PC-3 (cell line): ENCODE data around the gene TNPO2. TPM values are rescaled to one million over a fixed set of nuclear protein-coding genes. Genes with fewer than 3 reads are reported as not detected.
A peak's percentile ranks its signal among the peaks of the same experiment; 100 is the strongest.

Experiments used
- ATAC-seq: fragments of 200-7000 bp; cut with Tn5 transposase; 2 replicates; pipeline ENCODE4 v1.9.1; 2020; ENCODE audit warnings: mild to moderate bottlenecking, moderate library complexity
- Bru-seq: library from RNA; stranded (reverse); fragments of 400-500 nt; gene quantifications from one replicate; lab custom pipeline; 2021; lab: Mats Ljungman, UMichigan
- BruChase-seq, 2 experiments: library from RNA; stranded (reverse); fragments of 400-500 nt; gene quantifications; one replicate each; lab custom pipeline; 2021; lab: Mats Ljungman, UMichigan
- BruUV-seq: library from RNA; stranded (reverse); fragments of 400-500 nt; replicated peaks from 2 replicates; lab custom pipeline; 2021; lab: Mats Ljungman, UMichigan
- CTCF ChIA-PET: fragments of 300-600 bp; sonication (Branson Sonifier 250); formaldehyde crosslinking; loops from one replicate; lab custom pipeline; 2022; ENCODE audit warnings: antibody characterized with exemption; lab: Charles Lee
- POLR2A ChIA-PET: fragments of 300-600 bp; sonication (Branson Sonifier 250); formaldehyde crosslinking; loops from one replicate; lab custom pipeline; 2022; ENCODE audit warnings: antibody characterized with exemption; ENCODE audit not compliant: unreplicated experiment; lab: Charles Lee
- DNase-seq: peaks from one replicate; pipeline ENCODE4 v3.0.0-alpha.2; 2015
- H2AFZ ChIP-seq: fragments of 300-600 bp; sonication (generic); 2 replicates; pipeline ENCODE4 v1.6.0; 2016; ENCODE audit warnings: antibody characterized with exemption, low read length
- H3F3A ChIP-seq: fragments of 300-600 bp; sonication (generic); one replicate; pipeline ENCODE4 v1.6.0; 2017; ENCODE audit warnings: antibody characterized with exemption, low read length, control low read depth, mild to moderate bottlenecking; ENCODE audit not compliant: unreplicated experiment
- H3K27ac ChIP-seq: fragments of 300-600 bp; sonication (generic); 2 replicates; pipeline ENCODE4 v1.5.1; 2016; ENCODE audit warnings: mild to moderate bottlenecking, low read length
- H3K27me3 ChIP-seq: fragments of 300-600 bp; sonication (generic); 2 replicates; pipeline ENCODE4 v1.6.1; 2016; ENCODE audit warnings: low read length, mixed read lengths
- H3K36me3 ChIP-seq: fragments of 300-600 bp; sonication (generic); 2 replicates; pipeline ENCODE4 v1.6.1; 2016; ENCODE audit warnings: low read depth, mixed run types, low read length, mixed read lengths
- H3K4me1 ChIP-seq: fragments of 300-600 bp; sonication (generic); 2 replicates; pipeline ENCODE4 v1.5.1; 2016; ENCODE audit warnings: low read length; ENCODE audit not compliant: insufficient read depth
- H3K4me2 ChIP-seq: fragments of 300-600 bp; sonication (generic); 2 replicates; pipeline ENCODE4 v1.6.0; 2016; ENCODE audit warnings: low read length
- H3K4me3 ChIP-seq: fragments of 300-600 bp; sonication (generic); 2 replicates; pipeline ENCODE4 v1.5.1; 2016; ENCODE audit warnings: mild to moderate bottlenecking, low read length, mixed read lengths
- H3K79me2 ChIP-seq: fragments of 300-600 bp; sonication (generic); 2 replicates; pipeline ENCODE4 v1.6.1; 2017; ENCODE audit warnings: low read length, mixed read lengths
- H3K9ac ChIP-seq: fragments of 300-600 bp; sonication (generic); 2 replicates; pipeline ENCODE4 v1.6.0; 2016; ENCODE audit warnings: mild to moderate bottlenecking, low read length
- H3K9me2 ChIP-seq: fragments of 300-600 bp; sonication (generic); replicated peaks from 2 replicates; pipeline ENCODE4 v1.6.1; 2016; ENCODE audit warnings: mixed run types, low read length, mixed read lengths
- H3K9me3 ChIP-seq: fragments of 300-600 bp; sonication (generic); 2 replicates; pipeline ENCODE4 v1.6.1; 2016; ENCODE audit warnings: low read length, mixed read lengths
- H4K20me1 ChIP-seq: fragments of 300-600 bp; sonication (generic); 2 replicates; pipeline ENCODE4 v1.6.1; 2016; ENCODE audit warnings: low read length, mixed read lengths
- EZH2 ChIP-seq: fragments of 300-600 bp; sonication (generic); IDR thresholded peaks from one replicate; pipeline ENCODE4 v1.6.1; 2017; ENCODE audit warnings: antibody characterized with exemption, mild to moderate bottlenecking, low read length; ENCODE audit not compliant: unreplicated experiment
- EZH2phosphoT487 ChIP-seq: fragments of 300-600 bp; sonication (generic); IDR thresholded peaks from 2 replicates; pipeline ENCODE4 v1.6.1; 2018; ENCODE audit warnings: mild to moderate bottlenecking, antibody characterized with exemption, low read length, borderline replicate concordance
- intact Hi-C: fragments of 100-400 bp; cut with micrococcal nuclease; formaldehyde crosslinking; loops from 2 replicates; pipeline ENCODE4 v1.9.0; 2023
- long read RNA-seq: library from polyadenylated mRNA; unstranded; transcript quantifications from one replicate; pipeline ENCODE4 v2.0.0, GENCODE V29; 2021; ENCODE audit not compliant: unreplicated experiment
- total RNA-seq: library from RNA; depleted of rRNA; stranded (reverse); fragments of >200 nt; gene quantifications from 2 replicates; pipeline ENCODE4 v1.2.3, GENCODE V29; 2014; rRNA removed
- TF ChIP-seq, protein P1 (sequence below): fragments of 300-600 bp; sonication (generic); conservative IDR thresholded peaks from 2 replicates; pipeline ENCODE4 v1.5.1; 2017; ENCODE audit warnings: antibody characterized with exemption, low read depth, mild to moderate bottlenecking, low read length

TNPO2 gene
- total RNA-seq (50.6 and 73.3 TPM in 2 replicates), Bru-seq, nascent RNA (percentile 87 among the genes with signal in this experiment), BruChase-seq, experiment 1, labeled RNA remaining after a 6-hour chase (percentile 96 among the genes with signal in this experiment), BruChase-seq, experiment 2, labeled RNA remaining after a 2-hour chase (percentile 92 among the genes with signal in this experiment)
- long read RNA-seq, partial matches to known transcripts = 5 of 63 reads
- long read RNA-seq, other reads (novel, unspliced or antisense) = 58 of 63 reads

DNA sequence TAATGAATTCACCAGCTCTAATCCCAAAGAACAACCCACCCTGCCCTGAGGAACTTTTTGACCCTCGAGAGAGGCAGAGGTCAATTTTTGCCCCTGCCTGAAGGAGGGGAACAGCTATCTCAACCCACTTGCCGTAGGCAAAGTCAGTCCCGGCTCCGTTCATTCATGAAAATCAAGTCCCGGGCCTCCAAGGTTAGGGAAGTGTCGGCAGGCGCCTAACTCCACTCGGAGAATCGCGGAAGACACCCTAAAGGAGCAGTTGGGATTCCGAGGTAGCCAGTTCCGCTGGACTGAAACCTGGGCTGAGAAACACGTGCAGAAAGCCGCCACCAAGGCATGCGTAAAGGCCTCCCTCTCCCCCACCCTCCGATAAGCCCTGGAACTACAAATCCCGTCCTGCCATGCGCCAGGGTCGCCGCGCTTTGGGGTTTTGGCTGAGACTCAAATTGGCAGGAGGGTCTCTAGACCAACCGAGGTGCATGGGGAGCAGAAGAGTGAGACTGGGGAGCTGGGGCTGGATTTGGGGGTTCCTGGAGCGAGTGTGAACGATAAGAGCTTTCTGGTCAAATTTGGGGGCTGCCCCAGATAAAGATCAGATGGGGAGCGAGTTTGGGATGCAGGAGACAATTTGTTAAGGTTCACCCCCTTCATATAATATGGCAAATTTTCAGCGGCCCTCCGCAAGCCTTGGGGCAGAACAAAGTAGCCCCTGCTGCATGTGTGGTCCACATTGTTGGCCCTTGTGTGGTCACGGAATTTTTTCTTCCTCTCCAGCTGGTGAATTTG, at the start of gene TNPO2:
Gene TNPO2 (minus strand): TSS at position 292 of the 786 bp plus-strand sequence. CDS start 2,955 bp downstream, outside the sequence.
- Histone ChIP-seq H3K27me3 (no peaks in the 10 kb centered on the region), H3K4me2 (peak within 1 kb of the TSS; percentile 94), H3K36me3 (peaks cover 14% of the 10 kb centered on the region; the same call in 1 of the 2 replicates), H3F3A (peaks cover 11% of the 10 kb centered on the region), H3K4me1 (peaks cover 28% of the 10 kb centered on the region), H3K9me2 (no peaks in the 10 kb centered on the region), H2AFZ (peak within 1 kb of the TSS; percentile 80), H3K9me3 (no peaks in the 10 kb centered on the region), H4K20me1 (peaks cover 15% of the 10 kb centered on the region; the same call in 1 of the 2 replicates), H3K9ac (peak within 1 kb of the TSS; percentile 87), H3K27ac (peak within 1 kb of the TSS; percentile 68), H3K4me3 (peak within 1 kb of the TSS; percentile 89), H3K79me2 (peaks cover 52% of the 10 kb centered on the region)
- no TSS peak for BruUV-seq
- ChIA-PET POLR2A (interaction anchor here (0.6 kb wide), 1 partner anchor 29 kb away, joined by 5 read pairs; no protein-coding TSS in a partner anchor), CTCF (interaction anchor here (1.1 kb wide), 1 partner anchor 34 kb away, joined by 5 read pairs; no protein-coding TSS in a partner anchor)
- TF ChIP-seq EZH2 (no peak), EZH2phosphoT487 (no peak)
- TF ChIP-seq, protein P1, sequence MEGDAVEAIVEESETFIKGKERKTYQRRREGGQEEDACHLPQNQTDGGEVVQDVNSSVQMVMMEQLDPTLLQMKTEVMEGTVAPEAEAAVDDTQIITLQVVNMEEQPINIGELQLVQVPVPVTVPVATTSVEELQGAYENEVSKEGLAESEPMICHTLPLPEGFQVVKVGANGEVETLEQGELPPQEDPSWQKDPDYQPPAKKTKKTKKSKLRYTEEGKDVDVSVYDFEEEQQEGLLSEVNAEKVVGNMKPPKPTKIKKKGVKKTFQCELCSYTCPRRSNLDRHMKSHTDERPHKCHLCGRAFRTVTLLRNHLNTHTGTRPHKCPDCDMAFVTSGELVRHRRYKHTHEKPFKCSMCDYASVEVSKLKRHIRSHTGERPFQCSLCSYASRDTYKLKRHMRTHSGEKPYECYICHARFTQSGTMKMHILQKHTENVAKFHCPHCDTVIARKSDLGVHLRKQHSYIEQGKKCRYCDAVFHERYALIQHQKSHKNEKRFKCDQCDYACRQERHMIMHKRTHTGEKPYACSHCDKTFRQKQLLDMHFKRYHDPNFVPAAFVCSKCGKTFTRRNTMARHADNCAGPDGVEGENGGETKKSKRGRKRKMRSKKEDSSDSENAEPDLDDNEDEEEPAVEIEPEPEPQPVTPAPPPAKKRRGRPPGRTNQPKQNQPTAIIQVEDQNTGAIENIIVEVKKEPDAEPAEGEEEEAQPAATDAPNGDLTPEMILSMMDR = no peak
- intact Hi-C loops = loop anchor here (1.0 kb wide), 1 partner anchor 9 kb away; no protein-coding TSS in a partner anchor
- DNase-seq = peak; percentile 74
- ATAC-seq = peak; percentile 37

DNA sequence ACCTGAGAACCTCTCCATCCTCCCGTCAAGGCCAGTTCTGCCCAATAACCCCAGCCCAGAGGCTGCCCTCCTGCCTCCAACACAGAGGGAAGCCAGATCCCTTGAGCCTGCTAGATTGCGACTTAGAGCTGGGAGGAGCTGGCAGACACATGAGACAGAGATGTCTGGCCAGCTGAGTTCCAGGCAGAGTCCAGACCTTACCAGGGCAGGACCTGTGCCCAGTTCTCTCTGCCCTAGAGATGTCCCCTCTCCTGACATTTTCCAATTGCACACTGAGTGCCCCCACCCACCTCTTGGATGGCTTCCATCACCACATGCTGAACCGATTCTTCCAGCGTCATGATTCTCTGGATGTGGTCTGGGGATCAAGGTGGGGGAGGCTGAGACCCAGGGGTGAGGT, 48.6 kb upstream of the TNPO2 start:
- H3K27me3 ChIP-seq = no peaks in the 10 kb centered on the region
- H3K27ac ChIP-seq = no peak overlapping the region
- H3K36me3 ChIP-seq = peaks cover 6% of the 10 kb centered on the region; the same call in 1 of the 2 replicates
- peaks cover 18% of the 10 kb centered on the region for H3K4me1 ChIP-seq
- no peak overlapping the region for H2AFZ ChIP-seq
- H3K4me2 ChIP-seq = no peak overlapping the region
- H3F3A ChIP-seq = peaks cover 4% of the 10 kb centered on the region
- no peak for DNase-seq
- intact Hi-C loops = no loop called here
- POLR2A ChIA-PET = no interaction called here
- no peaks in the 10 kb centered on the region for H3K9me2 ChIP-seq
- H3K9me3 ChIP-seq = no peaks in the 10 kb centered on the region
- H3K9ac ChIP-seq = no peak overlapping the region
- H3K79me2 ChIP-seq = no peaks in the 10 kb centered on the region
- TF ChIP-seq EZH2phosphoT487 (no peak), EZH2 (no peak)
- TF ChIP-seq, protein P1 = no peak
- no peak for ATAC-seq
- H4K20me1 ChIP-seq = no peaks in the 10 kb centered on the region
- H3K4me3 ChIP-seq = no peak overlapping the region
- no TSS peak for BruUV-seq
- CTCF ChIA-PET = no interaction called here
